ENCODE data around the gene PLXND1.
A peak's percentile ranks its signal among the peaks of the same experiment; 100 is the strongest.

Gene PLXND1

GRCh38 chr3:129620828-129621559 lies 14.5 kb upstream of the PLXND1 start:
- no peak for DNase-seq (ENCODE audit: low read depth)
- no peak overlapping the region for H3K4me3 ChIP-seq (ENCODE audit: low read depth, low read length)
- TF ChIP-seq POLR2A (IDR thresholded peaks at IDR 0.05; ENCODE audit: extremely low read depth, insufficient read length): no peak
- TF ChIP-seq MAX (IDR thresholded peaks at IDR 0.05; ENCODE audit: low read depth, low read length): no peak
- no peak for TF ChIP-seq MYC (IDR thresholded peaks at IDR 0.05; ENCODE audit: low read depth, low read length)
- TF ChIP-seq CTCF (IDR thresholded peaks at IDR 0.05; ENCODE audit: low read depth, low read length): no peak

GRCh38 chr3:129619726-129620162 lies 13.3 kb upstream of the PLXND1 start:
- DNase-seq (ENCODE audit: low read depth): peak; percentile 25
- TF ChIP-seq POLR2A (IDR thresholded peaks at IDR 0.05; ENCODE audit: extremely low read depth, insufficient read length) (no peak), MAX (IDR thresholded peaks at IDR 0.05; ENCODE audit: low read depth, low read length) (no peak), CTCF (IDR thresholded peaks at IDR 0.05; ENCODE audit: low read depth, low read length) (no peak), MYC (IDR thresholded peaks at IDR 0.05; ENCODE audit: low read depth, low read length) (no peak)
- H3K4me3 ChIP-seq (ENCODE audit: low read depth, low read length): no peak overlapping the region

GRCh38 chr3:129618901-129619671 lies 12.6 kb upstream of the PLXND1 start:
- TF ChIP-seq MYC (IDR thresholded peaks at IDR 0.05; ENCODE audit: low read depth, low read length): no peak
- TF ChIP-seq CTCF (IDR thresholded peaks at IDR 0.05; ENCODE audit: low read depth, low read length): no peak
- TF ChIP-seq MAX (IDR thresholded peaks at IDR 0.05; ENCODE audit: low read depth, low read length): no peak
- no peak for TF ChIP-seq POLR2A (IDR thresholded peaks at IDR 0.05; ENCODE audit: extremely low read depth, insufficient read length)
- H3K4me3 ChIP-seq (ENCODE audit: low read depth, low read length): no peak overlapping the region
- no peak for DNase-seq (ENCODE audit: low read depth)

GRCh38 chr3:129618186-129618820 lies 11.8 kb upstream of the PLXND1 start:
- DNase-seq (ENCODE audit: low read depth): peak; percentile 57
- no peak overlapping the region for H3K4me3 ChIP-seq (ENCODE audit: low read depth, low read length)
- TF ChIP-seq CTCF (IDR thresholded peaks at IDR 0.05; ENCODE audit: low read depth, low read length) (no peak), MAX (IDR thresholded peaks at IDR 0.05; ENCODE audit: low read depth, low read length) (no peak), POLR2A (IDR thresholded peaks at IDR 0.05; ENCODE audit: extremely low read depth, insufficient read length) (no peak), MYC (IDR thresholded peaks at IDR 0.05; ENCODE audit: low read depth, low read length) (no peak)

GRCh38 chr3:129617381-129618185 lies 11.1 kb upstream of the PLXND1 start:
- no peak overlapping the region for H3K4me3 ChIP-seq (ENCODE audit: low read depth, low read length)
- no peak for DNase-seq (ENCODE audit: low read depth)
- TF ChIP-seq MYC (IDR thresholded peaks at IDR 0.05; ENCODE audit: low read depth, low read length) (no peak), POLR2A (IDR thresholded peaks at IDR 0.05; ENCODE audit: extremely low read depth, insufficient read length) (no peak), MAX (IDR thresholded peaks at IDR 0.05; ENCODE audit: low read depth, low read length) (no peak), CTCF (IDR thresholded peaks at IDR 0.05; ENCODE audit: low read depth, low read length) (no peak)

Data from NB4 (cell line).